Vagina (tissue), 2 donors: Measurements from ENCODE around the gene TMEM204. TPM values are rescaled to one million over a fixed set of nuclear protein-coding genes. Genes with fewer than 3 reads are reported as not detected.

Experiments used
- DNase-seq, 2 donors: peaks; one replicate each; pipeline ENCODE4 v3.0.0-alpha.2; 2017; ENCODE audit errors: extremely low spot score in 2 of 2
- H3K27ac ChIP-seq: fragments of 200-600 bp; sonication (generic); one replicate; pipeline ENCODE4 v1.5.1; 2019
- H3K27me3 ChIP-seq: fragments of 200-600 bp; sonication (generic); one replicate; pipeline ENCODE4 v1.5.1; 2019
- H3K36me3 ChIP-seq, 2 donors: fragments of 200-600 bp; sonication (generic); one replicate each; pipeline ENCODE4 v1.5.1; 2017 to 2019
- H3K4me1 ChIP-seq: fragments of 200-600 bp; sonication (generic); one replicate; pipeline ENCODE4 v1.5.1; 2019
- H3K4me3 ChIP-seq, 2 donors: fragments of 200-600 bp; sonication (generic); 1 replicate in 1 of 2; 2 replicates in 1 of 2; pipeline ENCODE4 v1.5.1; 2016 to 2019
- H3K9me3 ChIP-seq: fragments of 200-600 bp; sonication (generic); one replicate; pipeline ENCODE4 v1.5.1; 2019
- CTCF ChIP-seq, 3 experiments: fragments of 450-650 bp in 2 of 3; fragments of 200-600 bp in 1 of 3; sonication (generic) in 1 of 3; IDR thresholded peaks; one replicate each; pipeline ENCODE4 v1.5.1; 2017 to 2019; ENCODE audit warnings: antibody characterized with exemption in 3 of 3, mild to moderate bottlenecking in 2 of 3, moderate library complexity in 2 of 3
- POLR2A ChIP-seq, 2 donors: fragments of 450-650 bp; IDR thresholded peaks; one replicate each; pipeline ENCODE4 v1.6.1; 2017; ENCODE audit warnings: antibody characterized with exemption in 2 of 2, mild to moderate bottlenecking in 2 of 2, moderate library complexity in 2 of 2
- POLR2AphosphoS5 ChIP-seq, 2 donors: sonication (generic); formaldehyde crosslinking; IDR thresholded peaks; one replicate each; pipeline ENCODE4 v1.9.0; 2017; ENCODE audit warnings: antibody characterized with exemption in 2 of 2, mild to moderate bottlenecking in 2 of 2, low read depth in 1 of 2; ENCODE audit not compliant: insufficient read depth in 1 of 2
- intact Hi-C: fragments of 100-400 bp; cut with DNase I; formaldehyde crosslinking; loops from one replicate; pipeline ENCODE4 v1.15.1; 2023
- total RNA-seq: library from RNA; depleted of rRNA; stranded (reverse); fragments of >200 nt; gene quantifications from one replicate; pipeline ENCODE4 v1.2.3, GENCODE V29; 2016

TMEM204 gene
- total RNA-seq, 1 donor from 2014 or later, result 33.1 TPM

GRCh38 chr16:1492082-1492922 is 41.2 kb upstream of the TMEM204 start:
- Histone ChIP-seq H3K4me3 (peak overlapping the region; percentile 66 to 93), H3K36me3 (peaks cover 0 to 21% of the 10 kb centered on the region in 2 donors), H3K27me3 (no peaks in the 10 kb centered on the region), H3K27ac (peak overlapping the region; percentile 63), H3K4me1 (peaks cover 25% of the 10 kb centered on the region), H3K9me3 (no peaks in the 10 kb centered on the region)
- intact Hi-C loops, result loop anchor here (10.0 kb wide), 2 partner anchors 52 to 122 kb away; partner anchors contain the start of genes CRAMP1 and IFT140
- DNase-seq, result no peak
- TF ChIP-seq POLR2A (IDR thresholded peaks at IDR 0.05), result no peak
- no peak for TF ChIP-seq CTCF (IDR thresholded peaks at IDR 0.05)
- no peak for TF ChIP-seq POLR2AphosphoS5 (IDR thresholded peaks at IDR 0.05; ENCODE audit: insufficient read depth in 1 of 2, low read depth in 1 of 2)

GRCh38 chr16:1492923-1493745 is 40.3 kb upstream of the TMEM204 start, which contains the start of gene TELO2:
Gene TELO2, plus strand, starts transcription at chr16:1493360. Its CDS starts 922 bp downstream, at chr16:1494282.
- H3K36me3 ChIP-seq, result peaks cover 0 to 29% of the 10 kb centered on the region in 2 donors
- intact Hi-C loops, result loop anchor here (10.0 kb wide), 2 partner anchors 52 to 122 kb away; partner anchors contain the start of genes CRAMP1 and IFT140
- TF ChIP-seq POLR2A (IDR thresholded peaks at IDR 0.05) (no peak), CTCF (IDR thresholded peaks at IDR 0.05) (no peak), POLR2AphosphoS5 (IDR thresholded peaks at IDR 0.05; ENCODE audit: insufficient read depth in 1 of 2, low read depth in 1 of 2) (peak in 1 of 2 donors; percentile 44)
- no peaks in the 10 kb centered on the region for H3K27me3 ChIP-seq
- no peaks in the 10 kb centered on the region for H3K9me3 ChIP-seq
- H3K4me1 ChIP-seq, result peaks cover 25% of the 10 kb centered on the region
- peak within 1 kb of the TSS; percentile 66 to 93 for H3K4me3 ChIP-seq
- H3K27ac ChIP-seq, result peak within 1 kb of the TSS; percentile 63
- DNase-seq, result no peak

GRCh38 chr16:1493746-1494094 is 39.7 kb upstream of the TMEM204 start:
- Histone ChIP-seq H3K27me3 (no peaks in the 10 kb centered on the region), H3K4me1 (peaks cover 25% of the 10 kb centered on the region), H3K9me3 (no peaks in the 10 kb centered on the region), H3K27ac (peak overlapping the region; percentile 42), H3K4me3 (peak overlapping the region; percentile 66 to 93), H3K36me3 (peaks cover 0 to 30% of the 10 kb centered on the region in 2 donors)
- DNase-seq, result no peak
- TF ChIP-seq CTCF (IDR thresholded peaks at IDR 0.05), result no peak
- no peak for TF ChIP-seq POLR2A (IDR thresholded peaks at IDR 0.05)
- TF ChIP-seq POLR2AphosphoS5 (IDR thresholded peaks at IDR 0.05; ENCODE audit: insufficient read depth in 1 of 2, low read depth in 1 of 2), result no peak
- intact Hi-C loops, result loop anchor here (10.0 kb wide), 2 partner anchors 51 to 121 kb away; partner anchors contain the start of genes CRAMP1 and IFT140

GRCh38 chr16:1494129-1494640 is 39.3 kb upstream of the TMEM204 start:
- Histone ChIP-seq H3K9me3 (no peaks in the 10 kb centered on the region), H3K27ac (peak overlapping the region; percentile 42), H3K4me3 (peak overlapping the region; percentile 66 to 93), H3K4me1 (peaks cover 25% of the 10 kb centered on the region), H3K36me3 (peaks cover 0 to 32% of the 10 kb centered on the region in 2 donors), H3K27me3 (no peaks in the 10 kb centered on the region)
- intact Hi-C loops, result loop anchor here (10.0 kb wide), 2 partner anchors 51 to 121 kb away; partner anchors contain the start of genes CRAMP1 and IFT140
- TF ChIP-seq POLR2AphosphoS5 (IDR thresholded peaks at IDR 0.05; ENCODE audit: insufficient read depth in 1 of 2, low read depth in 1 of 2), result no peak
- peak in 2 of 3 experiments; percentile 17 to 25 for TF ChIP-seq CTCF (IDR thresholded peaks at IDR 0.05)
- DNase-seq, result no peak
